ENCODE results near the gene GAS6.

GRCh38 chr13:113879494-113880360 lies 15.9 kb upstream of the GAS6 start:
- TF ChIP-seq CTCF (IDR thresholded peaks at IDR 0.05) (no peak), EZH2 (IDR thresholded peaks at IDR 0.05; ENCODE audit: borderline replicate concordance, insufficient read depth, low read depth, low read length, poor library complexity, severe bottlenecking) (no peak)
